Measurements from ENCODE around the gene HASPIN.

HASPIN gene

DNA sequence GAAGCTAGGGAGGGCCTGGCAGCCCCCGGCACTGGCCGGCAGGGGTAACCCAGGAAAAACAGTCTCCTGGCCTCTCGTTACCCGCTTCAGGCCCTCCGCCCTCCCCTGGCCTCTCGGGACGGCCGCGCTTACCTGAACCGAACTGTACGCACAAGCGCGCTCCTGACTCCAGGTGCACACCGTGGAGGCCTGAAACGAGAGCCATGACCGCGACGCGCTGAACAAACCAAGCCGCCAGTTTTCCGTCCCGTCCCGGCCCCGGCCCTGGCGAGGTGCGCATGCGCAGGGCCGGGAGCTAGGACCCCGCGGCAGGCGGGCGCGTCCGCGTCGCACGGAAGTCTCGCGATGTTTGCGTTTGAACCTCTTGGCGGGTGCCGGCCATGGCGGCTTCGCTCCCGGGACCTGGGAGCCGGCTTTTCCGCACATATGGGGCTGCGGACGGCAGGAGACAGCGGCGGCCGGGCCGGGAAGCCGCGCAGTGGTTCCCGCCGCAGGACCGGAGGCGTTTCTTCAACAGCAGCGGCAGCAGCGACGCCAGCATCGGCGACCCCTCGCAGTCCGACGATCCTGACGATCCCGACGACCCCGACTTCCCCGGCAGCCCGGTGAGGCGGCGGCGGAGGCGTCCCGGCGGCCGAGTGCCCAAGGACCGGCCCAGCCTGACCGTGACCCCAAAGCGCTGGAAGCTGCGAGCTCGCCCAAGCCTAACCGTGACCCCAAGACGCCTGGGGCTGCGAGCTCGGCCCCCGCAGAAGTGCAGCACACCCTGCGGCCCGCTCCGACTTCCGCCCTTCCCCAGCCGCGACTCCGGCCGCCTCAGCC is at the start of gene HASPIN:
Gene HASPIN, plus strand, starts transcription at position 348 of the 822 bp plus-strand sequence. Its CDS starts 33 bp downstream, at position 381.
- DNase-seq, result peak; percentile 75 to 89 (median 84)

DNA sequence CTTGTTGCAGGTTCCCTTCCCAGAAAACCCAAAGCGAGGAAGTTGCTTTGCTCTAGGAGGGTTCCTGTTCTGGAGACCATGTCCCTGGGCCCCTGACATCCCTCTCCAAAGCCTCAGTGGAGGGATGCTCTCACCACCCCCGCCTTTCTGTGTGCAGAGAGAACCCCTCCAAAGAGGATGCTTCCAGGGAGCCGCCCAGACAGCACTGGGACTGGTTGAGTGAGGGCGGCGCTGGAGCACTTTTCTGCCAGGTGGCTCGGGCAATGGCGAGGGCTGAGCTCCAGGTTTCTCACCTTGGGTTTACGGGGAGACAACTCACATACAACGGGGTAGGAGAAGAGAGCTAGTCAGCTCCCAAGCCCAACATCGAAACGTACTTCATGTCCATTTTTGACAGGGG is 47.8 kb upstream of the HASPIN start:
- DNase-seq, result no peak

- no peak for DNase-seq
Observed at GRCh38 chr17:3678095-3678820, 45.4 kb upstream of the HASPIN start.

- no peak for DNase-seq
Observed at GRCh38 chr17:3678821-3679530, 44.7 kb upstream of the HASPIN start.

DNA sequence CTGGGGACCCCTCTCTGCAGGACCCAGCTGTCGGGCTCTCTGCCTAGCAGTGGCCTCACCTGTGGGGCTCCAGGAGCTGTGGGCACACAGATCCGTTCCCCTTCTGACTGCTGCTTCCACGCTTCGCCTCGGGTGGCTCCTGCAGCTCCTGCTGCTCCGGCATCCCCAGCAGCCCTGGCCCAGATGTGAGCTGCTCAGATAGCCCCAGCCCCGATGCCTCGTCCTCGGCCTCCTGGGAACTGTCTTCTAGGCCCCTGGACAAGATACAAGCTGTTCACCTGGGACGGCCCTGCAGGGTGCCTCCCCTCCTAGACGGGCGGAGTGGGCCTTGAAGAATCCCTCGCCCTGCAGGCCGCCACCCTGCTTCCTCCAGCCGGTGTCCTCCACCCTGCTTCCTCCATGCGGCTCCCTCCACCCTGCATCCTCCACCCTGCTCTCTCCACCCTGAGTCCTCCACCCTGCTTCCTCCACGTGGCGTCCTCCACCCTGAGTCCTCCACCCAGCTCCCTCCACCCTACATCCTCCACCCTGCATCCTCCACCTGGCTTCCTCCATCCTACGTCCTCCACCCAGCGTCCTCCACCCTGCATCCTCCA is 44.1 kb upstream of the HASPIN start:
- DNase-seq, result no peak

- no peak for DNase-seq
Observed at GRCh38 chr17:3681057-3681456, 42.6 kb upstream of the HASPIN start.

DNA sequence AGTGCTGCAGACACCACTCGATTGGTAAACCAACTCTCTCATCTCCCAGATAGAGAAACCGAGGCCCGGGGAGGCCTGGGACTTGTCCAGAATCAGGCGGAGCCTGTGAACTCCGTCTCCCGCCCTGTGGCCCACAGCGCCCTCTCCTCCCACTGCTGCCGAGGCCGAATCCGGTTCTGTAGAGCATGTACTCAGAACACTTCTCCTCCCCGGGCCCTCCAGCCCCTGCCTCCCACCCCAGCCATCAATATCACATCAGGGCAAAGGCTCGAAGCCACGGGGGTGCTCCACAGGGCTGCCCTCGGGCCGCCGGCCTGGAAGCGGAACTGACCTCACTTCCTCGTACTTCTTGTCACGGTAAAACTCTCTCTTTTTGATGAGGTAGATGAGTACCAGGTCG is 42.1 kb upstream of the HASPIN start:
- no peak for DNase-seq

DNA sequence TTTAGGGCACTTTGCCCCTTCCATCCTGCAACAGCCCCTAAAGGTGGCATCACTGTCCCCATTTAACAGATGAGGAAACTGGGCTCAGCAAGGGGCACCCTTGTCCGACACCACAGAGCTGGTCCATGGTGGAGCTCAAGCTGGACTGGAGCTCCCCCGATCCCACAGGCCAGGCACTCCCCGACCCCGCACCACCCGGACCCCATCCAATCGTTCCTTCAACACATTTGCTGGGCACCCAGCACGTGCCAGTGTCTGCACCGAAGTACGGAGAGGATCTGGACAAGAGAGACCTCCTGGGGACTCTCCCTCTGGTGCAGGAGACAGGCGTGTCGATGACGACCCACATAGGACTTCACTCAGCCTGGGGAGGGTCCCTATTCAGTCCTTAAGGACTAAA is 41.7 kb upstream of the HASPIN start:
- no peak for DNase-seq

- peak in 3 of 4 experiments; percentile 16 to 50 (median 32) for DNase-seq
Observed at GRCh38 chr17:3683054-3683511, 40.6 kb upstream of the HASPIN start.

- DNase-seq, result no peak
Observed at GRCh38 chr17:3685174-3685573, 38.5 kb upstream of the HASPIN start.

DNA sequence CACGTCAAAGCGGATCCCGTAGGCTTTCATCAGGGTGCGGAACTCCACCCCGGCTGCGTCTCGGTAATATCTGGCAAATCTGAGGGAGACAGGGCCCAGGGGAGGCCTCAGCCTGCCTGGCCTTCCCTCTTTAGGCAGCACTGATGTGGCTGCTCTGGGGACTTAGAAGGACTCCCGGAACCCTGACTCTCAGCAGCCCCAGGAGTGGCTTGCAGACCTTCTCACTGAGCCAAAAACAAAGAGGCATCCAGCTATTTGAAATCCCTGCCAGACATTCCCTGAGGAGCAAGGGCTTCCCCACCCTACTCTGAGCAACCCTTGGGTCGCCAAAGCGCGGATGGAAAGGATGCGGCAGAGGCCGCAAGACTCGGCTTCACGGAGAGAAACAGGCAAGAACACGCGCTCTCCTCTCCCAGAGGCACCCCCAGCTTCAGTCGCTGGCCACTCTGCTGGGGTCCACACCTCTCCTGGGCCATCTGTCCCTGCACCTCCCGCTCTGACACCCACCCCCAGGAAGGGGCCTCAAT is 35.6 kb upstream of the HASPIN start:
- no peak for DNase-seq

DNA sequence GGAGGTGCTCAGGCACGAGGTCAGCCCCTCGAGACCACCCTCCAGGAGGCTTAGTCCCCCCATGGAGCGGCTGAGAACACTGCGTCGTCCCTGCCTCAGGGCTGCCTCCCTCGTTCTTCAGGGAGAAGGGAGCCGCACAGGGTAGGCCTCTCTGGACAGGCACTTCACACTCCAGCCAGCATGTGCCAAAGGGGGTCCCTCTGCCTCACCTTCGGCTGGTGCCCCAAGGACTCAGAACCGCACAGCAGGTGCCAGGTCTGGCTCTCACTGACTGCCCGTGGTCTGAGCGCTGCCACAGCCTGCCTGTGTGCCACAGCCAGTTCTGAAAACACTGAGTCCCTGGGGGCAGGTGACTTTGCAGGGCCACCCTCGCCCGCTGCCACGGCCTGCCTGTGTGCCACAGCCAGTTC is 34.8 kb upstream of the HASPIN start:
- no peak for DNase-seq

GRCh38 chr17:3689262-3690093 is 34.2 kb upstream of the HASPIN start:
- no peak for DNase-seq

DNA sequence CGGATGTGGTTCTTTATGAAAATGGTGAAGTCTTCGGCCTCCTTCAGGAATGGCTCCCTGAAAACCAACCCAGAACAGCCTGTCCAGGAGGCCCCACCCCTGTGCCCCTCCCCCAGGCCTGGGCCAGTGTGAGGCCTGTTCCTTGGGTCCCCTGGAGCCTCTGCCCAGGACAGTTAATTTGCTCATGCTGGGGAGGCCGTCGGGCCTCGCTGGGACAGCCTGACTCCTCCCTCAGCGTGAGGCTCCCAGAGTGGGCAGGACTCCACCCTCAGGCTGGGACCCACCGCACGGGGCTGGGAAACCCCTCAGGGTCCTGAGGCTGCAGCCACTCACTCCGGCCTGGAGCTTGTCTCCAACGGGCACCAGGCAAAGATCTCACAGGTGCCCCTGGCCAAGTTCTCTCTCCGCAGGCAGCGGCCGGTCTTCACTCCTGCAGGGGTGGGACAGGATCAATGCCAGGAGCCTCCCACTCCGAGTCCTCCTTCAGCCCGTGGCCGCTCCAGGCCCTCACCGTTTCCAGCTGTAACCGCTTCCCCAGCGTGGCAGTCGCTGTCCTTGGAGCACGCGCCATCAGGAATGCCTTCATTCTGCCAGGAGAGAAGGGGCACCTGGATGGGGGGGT is 33.5 kb upstream of the HASPIN start:
- no peak for DNase-seq

DNA sequence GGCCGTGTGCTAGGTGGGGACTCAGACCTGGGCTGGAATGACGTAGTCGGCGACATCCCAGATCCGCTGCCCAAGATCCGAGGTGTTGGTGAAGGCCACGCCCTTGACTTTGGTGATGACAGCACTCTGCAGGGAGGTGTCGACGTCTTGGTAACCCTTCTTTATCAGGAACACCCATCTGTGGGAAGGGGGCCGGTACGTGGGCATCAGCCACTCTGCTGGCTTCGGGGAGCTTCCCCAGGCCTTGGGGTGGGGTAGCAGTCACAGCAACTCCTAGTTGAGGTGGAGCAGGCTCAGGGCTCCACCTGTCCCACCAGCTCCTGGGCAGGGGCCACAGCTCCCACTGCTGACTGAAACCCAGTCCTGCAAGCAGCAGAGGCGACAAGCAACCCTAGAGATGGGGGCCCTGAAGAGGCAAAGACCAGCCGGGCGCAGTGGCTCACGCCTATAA is 32.1 kb upstream of the HASPIN start:
- DNase-seq, result no peak

- DNase-seq, result no peak
Observed at GRCh38 chr17:3692346-3692745, 31.4 kb upstream of the HASPIN start.

GRCh38 chr17:3693141-3693540 is 30.6 kb upstream of the HASPIN start:
- no peak for DNase-seq

DNA sequence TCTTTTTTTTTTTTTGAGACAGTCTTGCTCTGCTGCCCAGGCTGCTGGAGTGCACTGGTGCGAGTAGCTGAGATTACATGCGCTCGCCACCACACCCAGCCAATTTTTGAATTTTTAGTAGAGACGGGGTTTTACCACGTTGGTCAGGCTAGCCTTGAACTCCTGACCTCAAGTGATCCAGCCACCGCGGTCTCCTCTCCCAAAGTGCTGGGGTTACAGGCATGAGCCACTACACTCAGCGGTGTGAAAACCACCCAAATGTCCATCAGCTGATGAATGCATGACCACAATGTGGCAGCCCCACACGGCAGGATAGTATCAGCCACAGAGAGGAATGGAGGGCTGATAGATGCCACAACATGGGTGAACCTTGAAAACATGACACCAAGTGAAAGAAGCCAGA is 29.9 kb upstream of the HASPIN start:
- no peak for DNase-seq

DNA sequence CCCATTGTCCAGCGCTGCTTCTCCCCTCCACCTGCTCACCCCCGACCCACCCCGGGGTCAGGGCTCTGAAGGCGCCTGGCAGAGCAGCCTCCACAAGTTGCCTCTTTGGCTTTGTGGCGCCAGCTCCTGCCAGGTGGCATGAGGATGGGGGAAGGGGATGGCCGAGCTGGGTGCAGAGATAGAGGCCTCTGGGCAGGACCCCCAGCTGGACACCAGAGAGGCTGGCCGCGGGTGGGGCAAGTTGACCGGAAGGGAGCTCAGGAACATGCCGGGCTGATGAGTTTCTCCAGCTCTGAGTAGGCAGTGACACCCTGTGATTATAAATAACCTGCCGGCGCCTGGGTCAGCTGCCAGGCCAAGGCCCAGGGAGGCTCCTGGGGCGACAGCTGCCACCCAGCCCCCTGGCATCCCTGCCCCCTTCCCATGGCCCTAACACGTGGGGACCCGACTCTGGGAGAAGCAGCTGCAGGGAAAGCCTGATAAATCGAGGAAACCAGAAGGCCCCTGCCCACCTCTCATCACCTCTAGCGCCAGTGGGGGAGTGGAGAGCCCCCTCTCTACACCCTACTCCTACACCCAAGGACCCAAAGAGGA is 28.5 kb upstream of the HASPIN start:
- no peak for DNase-seq

DNA sequence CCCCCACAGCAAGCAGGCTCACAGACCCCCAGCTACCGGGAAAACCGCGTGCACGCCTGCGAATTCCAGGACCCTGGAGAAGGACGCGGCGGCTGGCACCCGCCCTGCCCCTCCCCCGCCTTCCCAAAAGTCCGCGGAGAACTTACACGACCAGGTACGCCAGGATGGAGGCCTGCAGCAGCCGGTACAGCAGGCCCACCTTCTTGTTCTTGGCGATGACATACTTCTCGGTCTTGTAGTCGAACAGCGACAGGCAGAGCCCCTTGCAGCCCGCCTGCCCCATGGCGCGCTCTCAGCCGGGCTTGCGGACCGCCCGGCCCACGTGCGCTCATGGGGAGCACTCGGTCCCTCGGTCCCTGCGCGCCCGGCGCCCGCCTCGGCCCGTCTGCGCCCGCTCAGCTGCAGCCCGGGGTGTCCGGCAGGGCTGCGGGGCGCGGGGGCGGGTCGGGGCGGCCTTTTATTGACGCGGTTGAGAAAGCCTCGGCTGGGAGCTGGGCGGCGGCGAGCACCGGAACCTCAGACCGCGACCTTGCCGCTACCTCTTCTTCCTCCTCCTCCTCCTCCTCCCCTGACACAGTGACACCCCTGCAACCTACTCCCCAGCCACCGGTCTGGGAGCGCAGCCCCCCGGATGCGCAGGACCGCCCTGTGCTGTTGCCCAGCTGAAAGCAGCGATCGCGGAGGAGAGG is 27.8 kb upstream of the HASPIN start, which contains the start of gene P2RX5:
Gene P2RX5, minus strand, starts transcription at position 433 of the 689 bp plus-strand sequence. Its CDS starts 150 bp downstream, at position 283.
- peak in 1 of 4 experiments; percentile 35 for DNase-seq

All from activated naive CD4-positive, alpha-beta T cell (primary cell).